Ammon's horn (tissue), 1 donor: Measurements from ENCODE around the gene CUBN.
"Not testable (repeated sequence)": the region's sequence is repeated elsewhere in the genome, so short reads cannot be mapped to it uniquely, and the experiment has no call there.

Source experiments
- DNase-seq: peaks from one replicate; pipeline ENCODE4 v3.0.0-alpha.2; 2016; ENCODE audit warnings: low spot score

CUBN gene

DNA sequence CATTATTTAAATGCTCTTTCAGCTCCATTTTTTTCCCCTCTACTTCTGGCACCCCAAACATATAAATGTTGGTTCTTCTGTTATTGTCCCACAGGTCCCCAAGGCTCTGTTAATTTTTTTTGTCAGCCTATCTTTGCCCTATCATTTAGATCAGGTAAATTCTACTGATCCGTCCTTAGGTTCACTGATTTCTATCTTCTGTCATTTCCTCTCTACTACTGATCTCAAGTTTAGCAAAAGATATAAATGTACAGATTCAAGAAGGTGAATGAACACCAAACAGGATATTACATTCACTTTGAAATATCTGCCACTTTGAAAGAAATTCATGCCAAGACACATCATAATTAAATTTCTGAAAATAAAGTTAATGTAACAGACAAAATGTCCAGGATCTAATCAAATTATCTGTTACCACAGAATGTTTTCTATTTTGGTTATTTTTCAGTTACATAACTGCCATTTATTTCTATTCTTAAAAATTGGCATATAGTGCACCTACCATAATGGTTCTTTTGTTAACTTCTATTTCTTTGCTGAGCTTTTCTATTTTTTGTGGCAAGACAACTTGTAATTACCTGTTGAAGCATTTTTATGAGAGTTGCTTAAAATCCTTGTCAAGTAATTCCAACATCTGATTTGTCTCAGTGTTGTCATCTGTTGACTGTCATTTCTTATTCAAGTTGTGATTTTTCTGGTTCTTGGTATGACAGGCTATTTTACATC lies 12.1 kb upstream of the CUBN start:
- no peak for DNase-seq

DNA sequence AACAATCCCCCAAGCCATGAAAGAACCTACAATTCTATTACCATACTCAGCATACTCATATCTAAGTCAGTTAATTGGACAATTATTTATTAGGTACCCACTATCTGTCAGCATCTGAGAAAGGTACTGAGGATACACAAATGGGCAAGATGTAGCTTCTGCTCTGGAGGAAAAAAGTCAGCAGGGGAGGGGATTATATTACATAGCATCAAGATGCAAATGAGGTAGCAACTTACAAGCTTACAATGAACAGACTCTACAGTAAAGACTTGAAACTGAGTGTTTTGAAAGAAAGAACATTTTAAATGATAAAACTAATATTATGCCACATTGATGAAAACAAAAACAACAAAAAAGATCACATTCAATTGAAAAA lies 10.8 kb upstream of the CUBN start:
- no peak for DNase-seq

DNA sequence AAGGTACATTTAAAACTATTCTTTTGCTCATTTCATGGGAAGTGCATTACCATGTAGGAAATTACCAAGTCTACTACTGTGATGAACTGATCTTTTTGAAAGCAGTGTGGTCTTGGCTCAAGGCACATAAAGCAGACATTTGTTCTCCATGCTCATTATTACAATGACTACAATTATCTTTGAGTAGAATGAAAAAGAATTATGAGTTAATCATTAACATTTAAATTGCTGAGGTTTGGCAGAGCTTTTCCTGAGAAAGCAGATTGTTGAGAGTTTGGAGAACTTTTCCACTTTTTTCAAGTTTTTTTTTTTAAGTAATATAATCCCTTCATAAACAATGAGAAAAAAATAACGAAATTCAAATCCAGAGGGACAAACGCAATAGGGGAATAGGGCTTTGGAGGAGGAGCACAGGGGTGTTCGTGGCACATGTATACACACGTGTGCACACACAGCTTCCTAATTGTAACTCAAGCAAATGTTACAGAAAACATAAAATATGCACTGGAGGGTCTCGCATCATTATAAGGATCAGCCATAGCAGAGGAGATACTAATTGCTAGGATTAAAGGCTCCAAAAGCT lies 8.9 kb upstream of the CUBN start:
- DNase-seq = no peak

DNA sequence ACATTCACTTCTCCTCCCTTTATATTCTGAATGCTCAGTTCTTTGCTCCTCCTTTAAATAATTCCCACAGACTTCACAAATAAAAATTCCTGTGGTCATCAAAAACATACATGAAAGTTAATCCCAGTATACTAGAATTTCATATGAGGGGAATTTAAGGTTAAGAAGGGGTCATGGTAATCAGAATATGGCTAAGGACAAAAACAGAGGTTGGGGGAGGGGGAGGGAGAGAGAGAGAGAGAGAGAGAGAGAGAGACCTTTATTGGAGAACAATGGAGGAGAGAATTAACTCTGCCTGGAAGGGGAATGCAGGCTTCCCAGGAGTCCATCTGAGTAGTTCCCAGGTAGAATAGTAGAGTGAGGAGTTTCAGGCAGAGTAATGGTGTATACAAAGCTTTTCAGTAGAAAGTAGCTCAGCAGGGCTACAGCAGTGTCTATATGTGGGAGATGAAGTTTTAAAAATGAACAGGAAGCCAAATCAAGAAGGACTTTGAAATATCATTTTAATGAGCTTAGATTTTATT lies 5.2 kb upstream of the CUBN start:
- DNase-seq = no peak

DNA sequence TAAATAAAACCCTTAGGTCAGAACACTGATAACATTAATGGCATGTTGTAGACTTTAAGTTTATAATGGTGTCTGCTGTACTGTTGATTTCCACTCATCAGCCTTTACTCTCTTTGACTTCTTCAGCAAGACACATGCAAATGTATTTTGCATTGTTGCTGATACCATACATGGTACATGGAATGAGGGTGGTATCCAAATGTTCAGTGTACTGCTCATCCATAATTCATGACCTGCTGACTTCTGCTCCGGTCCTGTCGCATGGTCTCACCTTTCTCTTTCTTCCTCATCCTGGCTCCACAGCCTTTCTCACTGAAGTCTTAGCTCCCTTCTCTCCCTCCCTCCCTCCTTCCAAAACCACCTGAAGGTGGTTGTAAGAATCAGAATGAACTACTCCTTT lies 4.7 kb upstream of the CUBN start:
- DNase-seq = no peak

DNA sequence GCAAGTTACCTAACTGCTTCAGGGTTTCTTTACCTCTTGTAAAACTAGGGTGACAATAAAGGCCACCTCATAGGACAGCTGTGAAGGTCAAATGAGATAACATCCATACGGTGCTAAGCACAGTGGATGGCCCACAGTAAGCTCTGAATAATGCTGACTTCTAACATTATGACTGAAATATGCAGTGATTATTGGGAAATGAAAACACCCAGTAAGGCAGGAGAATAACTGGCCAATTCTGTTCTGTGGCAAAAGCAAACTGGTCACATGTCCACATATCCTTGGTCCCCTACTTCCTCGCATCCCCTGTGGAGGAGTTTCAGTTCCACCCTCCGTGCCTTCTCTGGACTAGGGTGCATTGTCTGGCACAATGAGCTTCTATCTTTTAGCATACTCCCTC lies 1.4 kb downstream of the CUBN start:
- no peak for DNase-seq

DNA sequence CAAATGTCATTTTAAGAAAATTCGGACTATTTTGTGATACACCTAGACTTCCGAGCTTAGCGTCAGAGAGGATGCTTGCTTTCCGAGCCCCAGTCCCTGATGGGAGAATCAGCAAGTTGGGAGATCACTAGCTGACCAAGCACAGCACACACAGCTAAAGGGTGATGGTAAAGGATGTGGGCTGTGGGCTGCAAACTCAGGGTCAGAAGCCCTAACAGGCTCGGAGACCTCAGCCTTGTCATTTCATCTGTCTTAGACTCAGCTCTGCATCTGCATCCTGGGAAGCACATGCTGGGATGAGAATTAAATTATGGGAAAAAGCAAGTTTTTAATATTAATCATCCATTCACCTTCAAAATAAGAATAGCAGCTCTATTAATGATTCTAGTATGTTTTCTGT lies 3.3 kb downstream of the CUBN start:
- no peak for DNase-seq

DNA sequence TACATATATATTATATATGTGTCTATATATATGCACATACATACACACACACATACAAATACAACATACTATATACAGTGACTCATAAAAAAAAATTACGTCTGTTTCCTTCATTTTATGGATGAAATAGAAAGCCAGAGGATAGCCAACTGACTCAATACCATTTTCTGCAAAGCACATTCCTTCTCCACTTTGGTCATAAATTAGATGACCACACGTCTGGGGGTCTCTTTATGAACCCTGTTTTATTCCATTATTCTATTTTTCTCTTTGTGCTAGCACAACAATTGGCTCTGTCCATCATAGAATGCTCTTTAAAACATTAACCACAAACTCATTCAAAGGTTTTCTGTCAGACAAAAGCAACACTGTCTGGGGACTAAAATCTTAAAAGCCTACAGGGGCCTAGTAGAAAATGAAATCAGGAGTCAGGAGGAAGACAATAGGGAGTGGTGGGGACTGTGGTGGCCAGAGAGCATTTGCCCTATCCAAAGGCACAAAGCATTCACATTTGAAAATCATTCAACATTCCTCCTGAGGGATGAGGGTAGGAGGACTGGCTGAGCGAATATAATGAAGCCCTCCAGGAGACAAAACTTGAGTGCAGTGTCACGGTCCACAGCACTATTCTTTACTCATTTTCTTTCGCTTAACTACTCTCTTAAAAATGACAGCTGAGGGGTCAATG lies 4.3 kb downstream of the CUBN start:
- DNase-seq = no peak

DNA sequence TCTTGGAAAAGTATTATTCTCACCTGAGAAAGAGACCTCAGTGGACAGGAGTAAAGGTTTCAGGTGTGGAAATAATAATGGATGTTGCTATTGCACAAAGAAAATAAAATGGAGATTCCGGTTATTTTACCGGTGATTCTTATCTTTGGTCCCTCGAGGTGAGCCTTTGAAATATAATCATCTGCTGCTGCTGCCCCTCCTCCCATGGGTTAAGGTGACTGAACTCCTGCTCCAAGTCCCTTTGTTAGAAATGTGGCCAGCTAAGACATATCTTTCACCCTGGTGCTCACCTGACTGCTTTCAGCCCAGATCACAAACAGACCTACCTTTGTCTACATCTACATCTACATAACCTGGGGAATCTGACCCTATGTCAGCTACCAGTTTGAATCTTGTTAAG lies 5.7 kb downstream of the CUBN start:
- no peak for DNase-seq

DNA sequence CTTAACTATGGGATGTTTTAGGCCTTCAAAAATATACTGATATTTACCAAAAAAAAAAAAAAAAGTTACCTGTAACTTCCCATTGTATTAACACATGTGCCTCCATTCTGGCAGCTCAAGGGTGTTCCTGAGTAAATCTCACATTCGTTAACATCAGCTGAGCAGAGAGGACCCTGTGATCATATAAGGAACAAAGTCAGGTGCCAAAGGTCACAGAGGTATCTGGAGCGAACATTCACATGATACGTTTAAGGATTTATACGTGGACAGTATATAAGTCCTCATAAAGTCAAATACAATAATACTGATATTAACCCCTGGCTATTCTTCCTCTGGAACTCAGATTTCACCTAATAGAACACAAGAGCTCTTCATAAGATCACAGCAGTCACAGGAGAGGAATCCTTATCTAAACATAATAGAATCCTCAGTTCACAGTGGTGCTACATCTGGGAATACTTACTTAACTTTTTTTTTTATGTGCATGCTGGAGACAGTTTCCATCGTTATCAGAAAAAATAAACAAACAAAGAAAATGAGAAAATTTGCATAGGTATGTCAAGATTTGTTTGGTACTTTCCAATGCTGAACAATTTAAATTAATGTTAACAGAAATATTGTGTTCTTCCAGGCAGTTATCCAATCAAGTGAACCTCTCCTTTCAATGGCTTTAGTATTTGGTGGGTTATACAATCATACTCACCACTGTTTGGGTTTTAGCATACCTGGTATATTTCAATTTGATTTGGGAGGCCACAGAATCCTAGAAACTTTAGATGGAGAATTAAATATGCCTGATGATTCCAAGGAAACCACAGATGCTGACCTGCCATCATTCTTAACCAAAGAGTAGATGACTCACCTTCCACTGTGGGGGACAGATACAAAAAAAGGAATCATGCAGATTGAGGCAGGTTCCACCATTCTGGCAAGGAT lies 6.6 kb downstream of the CUBN start:
- no peak for DNase-seq

DNA sequence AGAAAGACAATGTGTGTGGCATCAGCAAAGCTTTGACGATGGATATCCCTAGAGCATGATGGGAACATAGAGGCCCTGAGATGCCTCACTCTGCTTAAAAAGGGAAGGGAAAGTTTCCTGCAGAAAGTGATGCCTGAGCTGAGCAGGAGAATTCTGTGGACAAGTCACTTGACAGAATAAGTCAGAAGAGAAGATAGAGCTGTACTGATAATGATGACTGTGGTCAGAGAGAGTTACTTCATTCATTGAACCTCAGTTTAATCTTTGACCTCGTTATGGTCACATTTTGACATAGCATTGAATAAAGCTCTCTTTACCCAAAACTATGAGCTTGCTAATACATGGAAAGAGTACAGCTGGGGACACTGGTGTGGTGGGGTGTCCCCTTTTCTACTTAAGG lies 7.6 kb downstream of the CUBN start:
- no peak for DNase-seq

DNA sequence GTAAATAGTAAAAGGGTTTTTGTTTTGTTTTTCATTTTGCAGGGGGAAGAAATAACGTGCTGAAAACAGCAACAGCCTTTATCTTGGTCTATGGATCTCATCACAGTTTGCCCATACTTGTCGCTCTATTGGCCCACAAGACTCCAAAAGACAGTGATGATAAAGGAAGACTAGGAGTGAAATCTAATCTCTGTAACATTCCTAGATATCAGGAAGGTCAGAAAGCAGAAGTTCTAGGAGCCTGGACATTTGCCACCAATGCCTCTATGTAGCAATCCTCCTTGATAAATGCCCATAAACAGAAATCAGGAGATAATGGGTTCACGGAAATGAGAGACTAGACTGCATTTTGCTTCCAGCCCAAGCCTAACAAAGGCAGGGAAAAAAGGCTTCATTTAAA lies 8.9 kb downstream of the CUBN start:
- no peak for DNase-seq

DNA sequence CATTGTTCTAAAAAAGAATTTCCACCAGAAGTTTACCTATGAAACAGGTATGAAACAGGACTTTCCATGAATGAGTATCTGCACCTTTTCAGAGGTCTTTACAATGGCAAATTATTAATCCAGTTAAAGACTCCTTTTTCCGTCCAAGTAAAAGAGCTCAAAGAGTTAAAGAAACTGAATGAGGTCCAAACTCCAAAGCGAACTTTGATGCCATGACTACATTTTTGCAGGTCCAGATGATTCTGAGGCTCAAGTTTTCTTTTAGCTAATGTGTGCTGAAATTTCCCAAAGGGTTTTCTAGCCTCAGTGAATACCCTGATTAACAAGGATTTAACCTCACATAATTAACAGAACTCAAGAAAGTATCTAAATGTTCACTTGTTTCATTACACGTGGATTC lies 9.8 kb downstream of the CUBN start:
- no peak for DNase-seq

DNA sequence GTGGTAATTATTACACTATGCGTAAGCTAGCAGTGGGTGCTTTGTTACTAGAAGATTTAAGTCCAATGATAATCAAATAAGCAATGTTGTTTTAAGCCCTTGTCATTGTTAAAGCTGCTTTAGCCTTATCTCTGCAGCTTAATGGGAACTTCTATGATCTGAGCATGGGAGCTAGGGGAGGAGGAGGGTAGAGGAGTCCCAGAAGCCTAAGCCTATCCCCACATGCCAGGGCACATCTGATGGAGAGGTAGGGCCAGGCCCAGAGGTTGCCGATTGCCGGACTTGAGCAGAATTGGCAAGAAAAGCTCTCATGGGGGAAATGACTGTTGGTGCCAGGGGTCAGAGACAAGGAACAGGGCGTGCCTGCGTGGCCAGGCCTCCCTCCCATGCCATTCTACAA lies 13.4 kb downstream of the CUBN start:
- DNase-seq = no peak

DNA sequence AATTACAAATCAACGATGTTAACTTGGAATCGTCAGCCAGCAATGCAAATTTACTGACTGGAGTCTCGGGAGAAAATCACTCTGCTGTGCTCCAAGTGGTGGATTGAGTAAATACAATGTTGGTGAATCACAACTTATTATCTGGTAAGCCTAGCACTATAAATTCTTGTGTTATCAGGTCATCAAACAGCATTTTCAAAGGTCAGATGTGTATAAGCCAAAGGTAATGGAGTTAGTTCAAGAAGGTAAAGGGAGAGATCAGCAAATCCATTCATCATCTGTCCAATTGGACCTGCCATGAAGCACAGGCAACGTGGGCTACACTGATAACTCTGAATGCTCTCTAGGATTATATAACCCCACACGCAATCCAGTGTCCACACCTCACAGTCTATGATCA lies 13.9 kb downstream of the CUBN start:
- no peak for DNase-seq

DNA sequence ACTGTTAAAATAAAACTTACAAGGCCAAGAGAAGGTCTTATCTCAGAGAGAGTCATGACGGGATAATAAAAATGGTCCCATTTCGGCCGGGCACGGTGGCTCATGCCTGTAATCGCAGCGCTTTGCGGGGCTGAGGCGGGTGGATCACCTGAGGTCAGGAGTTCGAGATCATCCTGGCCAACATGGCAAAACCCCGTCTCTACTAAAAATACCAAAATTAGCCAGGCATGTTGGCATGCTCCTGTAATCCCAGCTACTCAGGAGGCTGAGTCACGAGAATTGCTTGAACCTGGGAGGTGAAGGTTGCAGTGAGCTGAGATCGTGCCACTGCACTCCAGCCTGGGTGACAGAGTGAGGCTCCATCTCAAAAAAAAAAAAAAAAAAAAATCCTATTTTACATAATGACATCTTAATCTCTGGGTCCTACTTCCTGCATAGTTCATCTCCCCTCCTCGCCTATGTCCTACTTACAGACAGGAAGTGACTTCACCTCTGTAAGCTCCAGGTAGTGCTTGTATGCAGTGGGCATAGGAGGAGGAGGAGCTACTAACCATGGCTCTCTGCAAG lies 14.7 kb downstream of the CUBN start:
- DNase-seq = not testable (repeated sequence)

DNA sequence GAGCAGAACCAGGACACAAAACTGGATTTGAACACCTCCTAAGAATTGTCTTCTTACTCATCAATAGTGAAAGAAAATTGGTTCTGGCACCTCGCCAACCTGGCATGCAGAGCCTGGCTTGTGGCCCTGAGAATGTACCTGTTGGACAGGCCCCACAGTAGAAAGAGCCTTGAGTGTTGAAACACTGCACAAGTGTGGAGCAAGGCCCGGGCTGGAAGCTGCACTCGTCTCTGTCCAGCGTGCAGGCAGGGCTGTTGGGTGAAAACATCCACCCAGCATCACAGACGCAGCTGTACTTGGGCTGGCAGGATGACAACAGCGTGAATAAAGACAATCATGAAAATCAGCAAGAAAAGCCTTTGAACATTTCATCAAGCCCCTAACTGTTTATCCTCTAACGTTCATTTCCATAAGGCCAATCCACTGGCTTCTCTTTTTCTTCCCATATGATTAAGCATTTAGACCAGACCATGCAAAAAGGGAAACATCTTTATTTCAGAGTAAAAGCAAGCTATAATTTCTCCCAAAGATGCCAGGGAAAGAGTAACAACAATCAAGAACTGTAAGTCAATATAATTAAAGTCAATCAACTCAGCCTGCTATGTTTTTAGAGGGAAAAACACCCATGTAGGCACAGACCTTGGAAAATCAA lies 15.6 kb downstream of the CUBN start:
- peak; percentile 47 for DNase-seq

DNA sequence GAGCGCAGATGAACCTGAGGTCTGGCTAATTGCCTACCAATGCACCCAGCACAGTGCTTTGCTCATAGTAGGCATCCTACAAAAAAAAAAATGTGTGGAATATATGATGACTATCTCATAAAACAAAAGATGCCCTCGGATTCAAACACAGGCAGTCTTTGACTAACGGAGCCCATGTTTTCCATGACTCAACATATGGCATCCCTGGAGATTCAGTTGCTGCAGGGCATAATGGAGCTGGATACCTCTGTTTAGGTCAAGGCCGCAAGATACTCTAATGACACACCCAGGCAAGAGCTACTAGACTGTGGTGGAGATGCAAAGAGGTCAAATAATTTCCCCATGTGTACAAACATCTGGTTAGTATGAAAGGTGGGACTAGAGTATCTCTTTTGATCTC lies 16.3 kb downstream of the CUBN start:
- DNase-seq = no peak

DNA sequence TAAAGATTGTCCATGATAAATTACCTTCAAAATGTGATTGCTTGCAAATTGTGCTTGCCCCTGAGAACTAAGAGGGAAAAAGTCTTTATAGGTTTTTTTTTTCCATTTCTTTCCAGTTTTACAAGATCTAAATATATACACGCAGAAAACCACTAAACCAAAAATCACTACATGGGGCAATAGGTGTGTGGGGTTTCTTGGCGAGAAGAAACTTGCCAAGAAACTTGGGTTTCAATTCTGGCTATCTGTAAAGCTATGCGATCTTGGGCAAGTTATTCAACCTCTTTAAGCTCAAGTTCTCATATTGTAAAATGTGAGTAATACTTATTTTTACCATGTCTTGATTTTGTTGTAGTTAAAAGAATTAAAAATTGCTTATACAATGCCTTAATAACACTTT lies 17.0 kb downstream of the CUBN start:
- no peak for DNase-seq

DNA sequence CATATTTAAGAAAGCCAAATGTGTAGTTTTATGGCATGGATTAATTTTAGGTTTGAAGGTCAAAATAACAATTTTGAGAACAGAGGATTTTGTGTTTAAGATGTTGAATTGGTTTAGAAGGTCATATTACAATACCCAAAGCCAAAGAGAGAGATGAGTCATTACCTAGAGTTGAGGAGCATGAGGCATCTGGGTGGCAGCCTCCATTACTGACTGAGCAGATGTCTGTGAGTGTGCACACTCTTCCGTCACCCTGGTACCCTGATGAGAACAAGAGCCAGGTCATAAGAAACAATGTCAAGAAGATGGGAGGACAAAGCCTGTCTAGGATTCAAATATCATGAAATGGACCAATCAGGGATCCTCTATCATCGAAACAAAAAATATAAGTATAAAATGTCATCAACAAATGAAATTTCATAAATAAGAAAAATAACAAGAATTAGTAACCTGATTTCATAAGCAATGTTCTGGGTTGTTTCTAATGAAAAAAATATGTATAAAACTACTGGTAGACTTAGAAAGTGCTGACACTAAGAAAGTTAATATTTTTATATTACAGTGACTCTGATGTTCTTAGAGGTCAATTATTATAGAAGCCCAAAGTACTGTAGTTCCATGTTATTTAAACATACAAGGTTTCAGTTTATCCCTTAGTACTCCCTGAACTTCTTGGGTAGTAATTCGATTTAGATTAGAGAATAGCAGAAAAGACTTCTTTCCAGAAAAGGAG lies 20.0 kb downstream of the CUBN start:
- DNase-seq = no peak

DNA sequence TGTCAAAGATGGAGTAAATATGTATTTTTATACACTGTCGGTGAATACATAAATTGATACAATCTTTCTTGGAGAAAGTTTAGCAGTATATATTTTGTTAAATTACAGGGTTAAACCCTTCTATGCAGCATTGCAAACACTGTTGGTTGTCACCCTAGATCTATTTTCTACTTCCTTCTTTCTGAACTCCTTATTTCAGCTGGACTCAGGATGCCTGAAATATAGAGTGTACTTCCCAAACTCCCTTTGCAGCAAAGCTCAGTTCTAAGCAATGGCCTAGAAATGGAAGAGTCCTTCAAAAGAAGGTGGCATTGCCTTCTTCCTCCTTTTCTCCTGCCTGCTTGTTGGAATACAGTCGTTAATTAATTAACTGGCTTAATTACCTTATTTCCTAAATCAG lies 20.6 kb downstream of the CUBN start:
- no peak for DNase-seq
